Adrenal gland (tissue), 5 donors: Measurements from ENCODE around the gene KCND2.

Experiments used
- CTCF ChIP-seq, 6 experiments: fragments of 450-650 bp in 4 of 6; fragments of 200-600 bp in 2 of 6; sonication (generic) in 1 of 6; IDR thresholded peaks; 1 replicate in 5 of 6; 2 replicates in 1 of 6; pipeline versions ENCODE4 v1.5.1 to v1.8.0; 2016 to 2021; ENCODE audit warnings: antibody characterized with exemption in 6 of 6, mild to moderate bottlenecking in 2 of 6, moderate library complexity in 1 of 6
- POLR2A ChIP-seq, 2 donors: fragments of 450-650 bp; IDR thresholded peaks; one replicate each; pipeline ENCODE4 v1.6.1; 2017; ENCODE audit warnings: antibody characterized with exemption in 2 of 2, mild to moderate bottlenecking in 2 of 2, moderate library complexity in 1 of 2
- donor health status: DM: no; HTN: no; CAD: no.

- TF ChIP-seq CTCF (IDR thresholded peaks at IDR 0.05) (no peak), POLR2A (IDR thresholded peaks at IDR 0.05) (no peak)
These were observed 18.1 kb upstream of the KCND2 start for GRCh38 chr7:120254845-120255244.
